GM10266 (cell line): ENCODE measurements around the gene ITGB5.

ENCODE experiments used
- DNase-seq: peaks from one replicate; pipeline ENCODE4 v3.0.0; 2012; ENCODE audit errors: extremely low spot score
- CTCF ChIP-seq: IDR thresholded peaks from 2 replicates; pipeline ENCODE4 v1.5.1; 2012; ENCODE audit warnings: mild to moderate bottlenecking, low read depth; ENCODE audit not compliant: control insufficient read depth, insufficient read depth; ENCODE audit errors: missing control alignments

Gene ITGB5

GRCh38 chr3:124916837-124917409 is 29.8 kb upstream of the ITGB5 start:
- no peak for TF ChIP-seq CTCF
- no peak for DNase-seq

DNA sequence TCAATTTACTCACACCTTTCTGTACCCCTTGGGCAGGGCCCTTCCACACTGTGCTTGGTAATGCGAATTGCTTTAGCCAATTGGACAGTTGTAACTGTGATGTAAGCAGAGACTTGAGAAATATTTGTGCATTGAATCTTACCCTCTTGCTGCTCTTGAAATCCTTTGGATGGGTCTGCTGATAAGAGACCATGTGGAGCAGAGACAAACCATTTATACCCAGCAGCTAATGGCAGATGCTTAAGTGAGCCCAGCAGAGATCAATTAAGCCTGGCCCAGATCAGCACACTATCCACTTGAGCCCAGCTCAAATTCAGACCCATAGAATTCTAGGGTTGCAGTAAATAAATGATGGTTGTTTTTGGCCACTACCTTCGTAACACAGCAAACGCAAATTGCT is 28.1 kb upstream of the ITGB5 start:
- no peak for TF ChIP-seq CTCF
- DNase-seq: no peak

- no peak for DNase-seq
- TF ChIP-seq CTCF: no peak
Observed at GRCh38 chr3:124907957-124908356, 20.8 kb upstream of the ITGB5 start.

DNA sequence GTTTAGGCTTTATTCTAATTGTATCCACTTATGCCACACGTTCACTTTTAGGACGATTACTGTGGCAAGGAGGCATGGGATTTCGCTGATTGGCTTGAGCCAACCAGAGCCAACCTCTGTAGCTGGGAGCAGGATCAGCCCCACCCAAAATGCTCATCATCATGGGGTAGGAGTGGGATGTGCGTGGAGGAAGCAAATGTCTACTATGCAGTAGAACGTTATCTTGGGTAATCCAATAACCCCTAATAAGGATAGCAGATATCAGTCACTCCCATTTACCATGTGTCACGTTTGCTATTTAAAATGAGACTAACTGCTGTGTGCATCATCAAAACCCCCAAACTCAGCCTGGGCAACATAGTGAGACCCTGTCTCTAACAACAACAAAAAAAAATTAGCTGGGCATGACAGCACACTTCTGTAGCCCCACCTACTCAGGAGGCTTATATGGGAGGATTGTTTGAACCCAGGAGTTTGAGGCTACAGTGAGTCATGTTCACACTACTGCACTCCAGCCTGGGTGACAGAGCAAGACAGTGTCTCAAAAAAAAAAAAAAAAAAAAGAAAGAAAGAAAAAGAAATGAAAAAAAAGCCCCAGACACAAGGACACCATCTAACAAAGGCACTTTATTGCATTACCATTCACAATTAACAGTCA is 17.8 kb upstream of the ITGB5 start:
- TF ChIP-seq CTCF: no peak
- no peak for DNase-seq

DNA sequence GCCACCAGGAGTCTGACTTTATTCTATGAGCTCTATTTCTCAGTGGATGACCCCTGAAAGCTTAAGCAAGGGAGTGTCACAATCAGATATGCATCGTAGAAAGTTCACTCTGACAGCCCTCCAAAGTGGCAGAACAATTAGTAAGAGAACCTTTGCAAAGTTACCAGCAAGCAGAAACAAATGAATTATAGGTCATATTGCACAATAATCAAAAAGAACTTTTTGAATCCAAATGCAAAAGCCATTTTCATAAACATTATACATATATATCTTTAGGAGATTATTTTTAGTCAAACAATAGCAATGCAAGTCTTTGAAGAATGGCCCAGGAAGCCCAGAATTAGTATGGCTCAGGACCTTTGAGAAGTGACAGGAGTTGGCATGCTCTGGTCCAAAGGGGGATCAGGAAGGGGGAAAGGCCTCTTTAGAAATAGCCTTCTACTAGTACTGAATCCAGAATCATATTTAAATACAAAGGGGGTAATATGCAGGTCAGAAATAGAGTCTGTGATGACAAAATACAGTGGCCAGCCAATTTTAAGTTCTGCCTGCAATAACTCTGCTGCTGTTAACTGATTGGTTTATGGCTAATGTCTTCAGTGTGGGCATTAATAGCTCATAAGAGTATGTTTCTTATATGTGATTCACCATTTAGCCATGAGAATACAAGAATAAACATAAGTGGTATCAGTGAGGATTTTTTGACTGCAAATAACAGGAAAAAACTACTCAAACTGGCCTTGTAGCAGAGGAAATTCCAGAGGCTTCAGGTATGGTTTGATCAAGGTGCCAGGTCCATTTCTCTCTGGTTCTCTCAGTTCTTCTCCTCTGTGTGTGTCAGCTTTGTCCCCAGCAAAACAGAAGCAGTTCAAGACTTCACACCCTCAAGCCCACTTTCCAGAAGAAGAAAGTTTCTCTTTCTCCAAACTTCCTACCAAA is 17.0 kb upstream of the ITGB5 start:
- no peak for DNase-seq
- TF ChIP-seq CTCF: no peak

- no peak for DNase-seq
- TF ChIP-seq CTCF: no peak
Observed at GRCh38 chr3:124896824-124897526, 9.8 kb upstream of the ITGB5 start.

DNA sequence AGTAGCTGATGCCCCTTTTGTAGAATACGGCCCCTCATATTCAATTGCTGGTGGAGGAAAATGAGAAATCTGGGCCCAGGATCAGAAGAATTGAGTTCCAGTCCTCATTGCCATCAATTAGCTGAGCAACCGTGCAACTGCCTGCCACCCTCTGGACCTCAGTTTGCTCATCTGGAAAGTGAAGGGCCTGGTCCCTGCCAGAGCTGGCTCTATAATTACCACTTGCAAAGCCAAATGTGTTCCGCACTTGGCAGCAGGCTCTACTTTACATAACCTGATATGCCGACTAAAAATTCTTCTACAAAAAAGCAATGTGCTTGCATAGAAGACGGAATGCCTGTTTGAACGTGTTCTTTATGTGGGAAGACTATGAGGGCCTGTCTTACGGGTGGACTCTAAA is 8.6 kb upstream of the ITGB5 start:
- no peak for TF ChIP-seq CTCF
- no peak for DNase-seq
